DMS153 treated with DMSO at 0.1 percent for 48 hours (cell line): ENCODE results near the gene C11orf21.

Source experiments
- DNase-seq: peaks from one replicate; lab custom pipeline; 2025; ENCODE audit not compliant: unreplicated experiment; lab: John Stamatoyannopoulos, UW

The C11orf21 gene

GRCh38 chr11:2321311-2321683 is 19.6 kb upstream of the C11orf21 start:
- no peak for DNase-seq

- DNase-seq: no peak
Measured at GRCh38 chr11:2320568-2321310, 19.0 kb upstream of the C11orf21 start.

- DNase-seq: no peak
Measured at GRCh38 chr11:2319791-2320472, 18.2 kb upstream of the C11orf21 start.

- DNase-seq: no peak
Measured at GRCh38 chr11:2318707-2319106, 17.0 kb upstream of the C11orf21 start.

- no peak for DNase-seq
Measured at GRCh38 chr11:2318123-2318522, 16.4 kb upstream of the C11orf21 start.

- no peak for DNase-seq
Measured at GRCh38 chr11:2317354-2318050, 15.8 kb upstream of the C11orf21 start.

- DNase-seq: no peak
Measured at GRCh38 chr11:2316963-2317244, 15.2 kb upstream of the C11orf21 start.

- DNase-seq: no peak
Measured at GRCh38 chr11:2316169-2316962, 14.6 kb upstream of the C11orf21 start.

- no peak for DNase-seq
Measured at GRCh38 chr11:2315395-2316168, 13.9 kb upstream of the C11orf21 start.

- no peak for DNase-seq
Measured at GRCh38 chr11:2314525-2315394, 13.0 kb upstream of the C11orf21 start.

GRCh38 chr11:2314136-2314524 is 12.4 kb upstream of the C11orf21 start:
- DNase-seq: no peak

GRCh38 chr11:2313051-2313951 is 11.6 kb upstream of the C11orf21 start:
- no peak for DNase-seq

GRCh38 chr11:2312232-2313042 is 10.7 kb upstream of the C11orf21 start:
- DNase-seq: no peak

- no peak for DNase-seq
Measured at GRCh38 chr11:2311353-2312133, 9.8 kb upstream of the C11orf21 start.

- no peak for DNase-seq
Measured at GRCh38 chr11:2310786-2311352, 9.2 kb upstream of the C11orf21 start.

GRCh38 chr11:2310073-2310785 is 8.5 kb upstream of the C11orf21 start:
- DNase-seq: no peak
